Smooth muscle cell (in vitro differentiated cells): ENCODE measurements around the gene ZFHX3. TPM values are rescaled to one million over a fixed set of nuclear protein-coding genes. Genes with fewer than 3 reads are reported as not detected.

ENCODE experiments used
- DNase-seq: peaks from one replicate; lab custom pipeline; 2025; ENCODE audit not compliant: unreplicated experiment; lab: John Stamatoyannopoulos, UW
- H2AFZ ChIP-seq: fragments of 200-600 bp; sonication (generic); 2 replicates; pipeline ENCODE4 v1.6.0; 2016; ENCODE audit warnings: antibody characterized with exemption, low read depth, mild to moderate bottlenecking
- H3F3A ChIP-seq: fragments of 200-600 bp; sonication (generic); 2 replicates; pipeline ENCODE4 v1.6.0; 2017; ENCODE audit warnings: antibody characterized with exemption, low read depth
- H3K27ac ChIP-seq: fragments of 200-600 bp; sonication (generic); 2 replicates; pipeline ENCODE4 v1.5.1; 2016; ENCODE audit warnings: low read depth, mild to moderate bottlenecking
- H3K27me3 ChIP-seq: fragments of 200-600 bp; sonication (generic); 2 replicates; pipeline ENCODE4 v1.6.1; 2016; ENCODE audit warnings: low read depth, mild to moderate bottlenecking
- H3K36me3 ChIP-seq: fragments of 200-600 bp; sonication (generic); 2 replicates; pipeline ENCODE4 v1.5.1; 2016; ENCODE audit warnings: low read depth
- H3K4me1 ChIP-seq: fragments of 200-600 bp; sonication (generic); 2 replicates; pipeline ENCODE4 v1.5.1; 2016; ENCODE audit warnings: low read depth
- H3K4me2 ChIP-seq: fragments of 200-600 bp; sonication (generic); 2 replicates; pipeline ENCODE4 v1.6.0; 2016; ENCODE audit warnings: mild to moderate bottlenecking
- H3K4me3 ChIP-seq: fragments of 200-600 bp; sonication (generic); 2 replicates; pipeline ENCODE4 v1.5.1; 2016; ENCODE audit warnings: mild to moderate bottlenecking
- H3K79me2 ChIP-seq: fragments of 200-600 bp; sonication (generic); 2 replicates; pipeline ENCODE4 v1.6.0; 2016; ENCODE audit warnings: low read depth, mild to moderate bottlenecking
- H3K9ac ChIP-seq: fragments of 200-600 bp; sonication (generic); 2 replicates; pipeline ENCODE4 v1.6.0; 2016; ENCODE audit warnings: low read depth
- H3K9me3 ChIP-seq: fragments of 200-600 bp; sonication (generic); replicated peaks from 2 replicates; pipeline ENCODE4 v1.5.1; 2016; ENCODE audit warnings: low read depth
- H4K20me1 ChIP-seq: fragments of 200-600 bp; sonication (generic); 2 replicates; pipeline ENCODE4 v1.6.0; 2016; ENCODE audit warnings: low read depth
- WGBS: methylation state at CpG from one replicate; pipeline ENCODE4 v1.1.7; 2016; ENCODE audit warnings: low lambda C conversion rate; 5-methylcytosine and 5-hydroxymethylcytosine counted together
- polyA plus RNA-seq: library from polyadenylated mRNA; unstranded; fragments of >200 nt; fragmentation: Nextera tagmentation; extraction: Ambion mirVana; gene quantifications from 2 replicates; pipeline ENCODE4 v1.2.1, GENCODE V29; 2016
- total RNA-seq: library from RNA; depleted of rRNA; stranded (reverse); fragments of >200 nt; gene quantifications from 2 replicates; pipeline ENCODE4 v1.2.3, GENCODE V29; 2014
- TF ChIP-seq, protein P1 (sequence below): fragments of 200-600 bp; sonication (generic); IDR thresholded peaks from 2 replicates; pipeline ENCODE4 v1.5.1; 2017; ENCODE audit warnings: borderline replicate concordance, mild to moderate bottlenecking, antibody characterized with exemption; ENCODE audit not compliant: insufficient read depth, poor library complexity, severe bottlenecking

Gene ZFHX3
- total and polyA plus RNA-seq, 2 experiments from 2014 or later, result 3.1 to 9.8 TPM

DNA sequence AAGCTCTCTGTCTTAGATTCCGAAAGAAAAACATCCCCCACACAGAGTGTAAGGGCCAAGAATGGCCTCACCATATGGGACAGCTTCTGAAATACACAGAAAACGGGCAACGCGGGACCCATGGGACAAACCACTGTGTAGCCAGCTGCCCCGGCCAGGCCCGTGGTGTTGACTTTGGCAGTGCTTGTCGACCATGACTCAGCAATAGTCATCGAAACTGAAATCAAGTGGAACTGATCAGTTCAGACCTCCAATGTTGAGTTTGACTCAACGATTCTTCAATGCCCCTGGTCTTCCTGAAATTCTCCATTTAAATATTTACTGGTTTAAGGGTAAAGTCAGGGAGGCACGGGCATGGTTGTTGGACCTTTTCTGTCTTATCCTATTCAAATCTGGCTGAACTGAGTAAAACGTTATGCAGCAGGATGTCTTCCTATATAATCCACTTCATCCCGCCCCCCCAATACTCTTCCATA is 27.5 kb downstream of the ZFHX3 start:
- Histone ChIP-seq H3K4me3 (no peak overlapping the region), H3K9me3 (no peaks in the 10 kb centered on the region), H3K27me3 (no peaks in the 10 kb centered on the region), H3K4me1 (peaks cover 9% of the 10 kb centered on the region), H3F3A (peaks cover 10% of the 10 kb centered on the region), H2AFZ (no peak overlapping the region), H3K79me2 (peaks cover 80% of the 10 kb centered on the region), H3K36me3 (no peaks in the 10 kb centered on the region), H4K20me1 (peaks cover 70% of the 10 kb centered on the region), H3K9ac (peak overlapping the region; percentile 7), H3K4me2 (peak overlapping the region; percentile 81), H3K27ac (peak overlapping the region; percentile 78)
- 76% methylated on average over 12 of the region's 12 CpGs for WGBS
- no peak for DNase-seq
- TF ChIP-seq, protein P1, sequence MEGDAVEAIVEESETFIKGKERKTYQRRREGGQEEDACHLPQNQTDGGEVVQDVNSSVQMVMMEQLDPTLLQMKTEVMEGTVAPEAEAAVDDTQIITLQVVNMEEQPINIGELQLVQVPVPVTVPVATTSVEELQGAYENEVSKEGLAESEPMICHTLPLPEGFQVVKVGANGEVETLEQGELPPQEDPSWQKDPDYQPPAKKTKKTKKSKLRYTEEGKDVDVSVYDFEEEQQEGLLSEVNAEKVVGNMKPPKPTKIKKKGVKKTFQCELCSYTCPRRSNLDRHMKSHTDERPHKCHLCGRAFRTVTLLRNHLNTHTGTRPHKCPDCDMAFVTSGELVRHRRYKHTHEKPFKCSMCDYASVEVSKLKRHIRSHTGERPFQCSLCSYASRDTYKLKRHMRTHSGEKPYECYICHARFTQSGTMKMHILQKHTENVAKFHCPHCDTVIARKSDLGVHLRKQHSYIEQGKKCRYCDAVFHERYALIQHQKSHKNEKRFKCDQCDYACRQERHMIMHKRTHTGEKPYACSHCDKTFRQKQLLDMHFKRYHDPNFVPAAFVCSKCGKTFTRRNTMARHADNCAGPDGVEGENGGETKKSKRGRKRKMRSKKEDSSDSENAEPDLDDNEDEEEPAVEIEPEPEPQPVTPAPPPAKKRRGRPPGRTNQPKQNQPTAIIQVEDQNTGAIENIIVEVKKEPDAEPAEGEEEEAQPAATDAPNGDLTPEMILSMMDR, result no peak

DNA sequence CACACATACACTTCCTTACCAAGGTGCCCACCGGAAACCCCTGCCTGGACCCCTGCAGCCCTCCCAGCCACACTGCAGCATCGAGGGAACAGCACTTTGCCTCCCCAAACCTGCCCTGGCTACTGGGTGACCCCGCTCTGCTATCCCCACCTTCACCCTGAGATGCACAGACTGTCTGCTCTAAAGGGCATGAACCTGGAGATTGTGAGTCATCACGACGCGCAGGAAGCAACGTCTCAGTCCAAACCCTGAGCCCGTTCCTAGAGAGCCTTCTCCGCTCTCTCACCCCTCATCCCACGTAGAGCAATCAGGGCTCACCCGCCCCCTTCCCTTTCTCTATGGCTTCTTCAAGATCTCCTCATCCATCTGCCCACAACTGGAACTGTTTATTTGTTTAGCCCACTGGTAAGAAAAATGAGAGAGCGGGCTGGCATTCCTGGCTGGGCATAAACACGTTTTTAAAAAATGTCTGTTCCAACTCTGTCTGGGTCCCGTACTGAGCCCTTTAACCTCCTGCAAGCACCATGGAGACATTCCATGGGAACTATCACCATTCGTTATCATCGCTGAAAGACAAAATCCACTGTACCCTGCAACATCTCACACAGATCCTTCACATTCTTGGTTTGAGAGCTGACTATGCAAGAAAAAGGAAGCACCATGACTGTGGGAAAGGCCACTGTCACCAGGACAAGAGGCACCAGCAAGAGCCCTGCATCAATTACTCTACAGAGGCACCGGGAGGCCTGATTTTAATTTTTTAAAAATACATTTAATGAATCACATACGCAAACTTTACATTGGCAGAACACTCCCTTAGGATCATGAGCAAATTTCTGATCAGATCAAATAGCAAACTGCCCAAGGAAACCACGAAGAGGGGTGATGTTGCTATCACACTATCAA is 28.2 kb downstream of the ZFHX3 start:
- Histone ChIP-seq H2AFZ (no peak overlapping the region), H3K79me2 (peaks cover 80% of the 10 kb centered on the region), H3K4me3 (no peak overlapping the region), H3K27me3 (no peaks in the 10 kb centered on the region), H3K4me1 (peaks cover 9% of the 10 kb centered on the region), H3K36me3 (no peaks in the 10 kb centered on the region), H3F3A (peaks cover 10% of the 10 kb centered on the region), H3K9me3 (no peaks in the 10 kb centered on the region), H3K4me2 (peak overlapping the region; percentile 81), H4K20me1 (peaks cover 70% of the 10 kb centered on the region), H3K27ac (peak overlapping the region; percentile 78), H3K9ac (peak overlapping the region; percentile 7)
- WGBS, result 31% methylated on average over 19 of the region's 19 CpGs
- TF ChIP-seq, protein P1, result no peak
- no peak for DNase-seq

DNA sequence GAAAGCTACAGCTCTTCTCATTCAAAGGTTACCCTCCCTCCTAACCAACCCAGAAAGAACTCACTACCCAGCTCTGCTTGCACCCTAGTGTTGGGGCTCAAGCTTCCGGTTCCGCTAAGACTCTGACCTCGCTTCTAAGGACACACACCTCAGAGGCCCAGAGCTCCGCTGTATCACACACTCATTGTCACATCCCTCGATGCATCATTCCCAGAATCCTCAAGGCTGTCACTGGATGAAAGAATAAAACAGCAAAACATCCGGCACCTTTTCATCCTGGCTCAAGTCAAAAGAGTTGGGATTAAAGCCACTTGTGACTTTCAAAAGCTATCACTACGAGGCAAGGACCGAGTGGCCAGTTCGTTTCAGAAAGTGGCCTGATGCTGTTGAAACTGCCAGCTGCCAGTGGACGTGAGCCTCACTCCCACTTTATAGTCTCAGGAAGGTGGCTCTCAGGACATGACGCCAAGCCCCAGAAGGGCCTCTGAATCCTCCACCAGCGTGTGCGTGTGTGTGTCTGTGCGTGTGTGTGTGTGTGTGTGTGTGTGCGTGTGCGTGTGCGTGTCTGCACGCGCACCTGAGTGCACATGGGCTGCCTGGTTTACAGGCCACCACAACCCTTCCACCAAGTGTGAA is 29.0 kb downstream of the ZFHX3 start:
- H3K4me3 ChIP-seq, result no peak overlapping the region
- H3K79me2 ChIP-seq, result peaks cover 80% of the 10 kb centered on the region
- H3K27me3 ChIP-seq, result no peaks in the 10 kb centered on the region
- H3K4me2 ChIP-seq, result peak overlapping the region; percentile 81
- peaks cover 10% of the 10 kb centered on the region for H3F3A ChIP-seq
- H2AFZ ChIP-seq, result no peak overlapping the region
- WGBS, result 78% methylated on average over 19 of the region's 19 CpGs
- TF ChIP-seq, protein P1, result no peak
- no peaks in the 10 kb centered on the region for H3K9me3 ChIP-seq
- H3K9ac ChIP-seq, result no peak overlapping the region
- H3K36me3 ChIP-seq, result no peaks in the 10 kb centered on the region
- H3K4me1 ChIP-seq, result peaks cover 9% of the 10 kb centered on the region
- DNase-seq, result no peak
- peaks cover 70% of the 10 kb centered on the region for H4K20me1 ChIP-seq
- peak overlapping the region; percentile 78 for H3K27ac ChIP-seq
